GM20000 (cell line): Measurements from ENCODE around the gene USP20.

Source experiments
- DNase-seq: peaks from one replicate; pipeline ENCODE4 v3.0.0; 2012; ENCODE audit warnings: low spot score
- CTCF ChIP-seq: IDR thresholded peaks from 2 replicates; pipeline ENCODE4 v1.5.1; 2012; ENCODE audit warnings: mild to moderate bottlenecking, control low read depth; ENCODE audit errors: extremely low read depth, missing control alignments

The USP20 gene

GRCh38 chr9:129898185-129898584 is 62.9 kb downstream of the USP20 start:
- DNase-seq, result no peak
- no peak for TF ChIP-seq CTCF

DNA sequence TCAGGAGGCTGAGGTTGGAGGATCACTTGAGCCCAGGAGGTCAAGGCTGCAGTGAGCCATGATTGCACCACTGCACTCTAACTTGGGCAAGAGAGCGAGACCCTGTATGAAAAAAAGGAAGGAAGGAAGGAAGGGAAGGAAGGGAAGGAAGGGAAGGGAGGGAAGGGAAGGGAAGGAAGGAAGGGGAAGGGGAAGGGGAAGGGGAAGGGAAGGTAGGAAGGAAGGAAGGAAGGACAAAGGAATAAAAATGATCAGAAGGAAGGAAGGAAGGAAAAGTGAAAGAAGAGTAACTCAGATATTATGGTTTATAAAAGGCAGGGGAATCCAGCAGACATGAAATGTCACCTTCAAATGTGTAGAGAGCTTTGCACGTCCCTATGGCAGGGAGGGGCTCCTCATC is 64.4 kb downstream of the USP20 start:
- no peak for DNase-seq
- no peak for TF ChIP-seq CTCF

- TF ChIP-seq CTCF, result no peak
- DNase-seq, result peak; percentile 77
Measured at GRCh38 chr9:129900263-129901027, 65.2 kb downstream of the USP20 start.

GRCh38 chr9:129901993-129902739 is 66.9 kb downstream of the USP20 start:
- no peak for DNase-seq
- no peak for TF ChIP-seq CTCF

GRCh38 chr9:129902740-129903134 is 67.5 kb downstream of the USP20 start:
- DNase-seq, result no peak
- TF ChIP-seq CTCF, result no peak

DNA sequence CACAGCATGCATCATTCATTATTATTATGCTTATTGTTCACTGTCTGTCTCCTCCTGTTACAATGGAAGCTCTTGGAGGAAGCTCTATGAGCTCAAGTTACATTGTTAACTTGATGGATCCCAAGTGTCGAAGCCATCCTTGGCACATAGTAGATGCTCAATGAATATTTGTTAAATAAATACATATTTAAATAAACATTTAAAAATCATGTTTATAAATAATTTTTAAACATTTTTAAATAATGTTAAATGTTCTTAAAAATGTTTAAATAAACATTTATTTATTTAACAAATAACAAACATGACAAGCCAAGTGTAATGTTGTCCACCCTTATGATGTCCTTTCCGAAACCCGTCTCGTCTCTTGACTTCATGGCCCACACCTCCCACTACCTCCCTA is 69.5 kb downstream of the USP20 start:
- no peak for TF ChIP-seq CTCF
- no peak for DNase-seq

GRCh38 chr9:129906298-129906697 is 71.0 kb downstream of the USP20 start:
- no peak for TF ChIP-seq CTCF
- no peak for DNase-seq
